ENCODE results near the gene RGPD4.
"Not testable (repeated sequence)": the region's sequence is repeated elsewhere in the genome, so short reads cannot be mapped to it uniquely, and the experiment has no call there.

RGPD4 gene

GRCh38 chr2:107826749-107827148, at the start of gene RGPD4:
Gene RGPD4, plus strand, starts transcription at chr2:107826892. Its CDS starts 122 bp downstream, at chr2:107827014.
- DNase-seq (ENCODE audit: low read depth), result not testable (repeated sequence)

DNA sequence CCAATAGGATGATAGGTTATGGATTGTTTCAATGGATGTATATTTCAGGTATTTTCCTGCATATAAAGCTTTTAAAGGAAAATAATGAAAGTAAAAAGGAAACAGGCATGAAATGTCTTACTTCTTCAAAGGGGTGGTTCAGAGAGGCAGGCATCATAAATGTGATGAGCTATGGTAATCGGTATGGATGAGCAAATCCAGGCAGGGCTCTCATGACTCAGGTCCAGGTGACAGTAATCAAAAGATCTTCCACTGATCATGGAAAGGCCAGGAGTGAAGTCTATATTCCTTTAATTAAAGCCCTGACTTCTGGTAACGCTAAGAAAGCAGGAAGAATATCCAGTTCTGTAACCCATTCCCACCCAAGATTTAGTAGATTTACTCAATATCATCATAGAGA, 48.7 kb upstream of the RGPD4 start:
- DNase-seq (ENCODE audit: low read depth), result no peak

DNA sequence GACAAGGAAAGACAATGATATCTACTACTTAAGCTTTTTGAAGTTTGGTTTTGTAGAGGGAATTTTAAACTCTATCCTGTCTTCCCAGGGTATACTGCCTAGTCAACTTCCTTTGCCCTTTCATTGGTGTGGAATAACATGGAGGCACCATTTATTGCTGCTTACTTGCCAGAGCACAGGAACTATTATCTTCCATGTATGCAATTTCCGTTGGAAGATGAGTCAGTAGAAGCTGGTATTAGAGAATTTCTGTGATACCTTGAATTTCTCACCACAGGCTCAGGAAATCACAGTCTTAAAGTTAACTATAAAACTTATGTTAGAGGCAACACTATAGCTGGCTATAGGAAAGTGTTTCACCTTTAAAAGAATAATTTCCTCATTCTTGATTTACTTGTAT, 40.9 kb upstream of the RGPD4 start:
- no peak for DNase-seq (ENCODE audit: low read depth)

- DNase-seq (ENCODE audit: low read depth), result no peak
Observed at GRCh38 chr2:107790837-107791236, 35.9 kb upstream of the RGPD4 start.

DNA sequence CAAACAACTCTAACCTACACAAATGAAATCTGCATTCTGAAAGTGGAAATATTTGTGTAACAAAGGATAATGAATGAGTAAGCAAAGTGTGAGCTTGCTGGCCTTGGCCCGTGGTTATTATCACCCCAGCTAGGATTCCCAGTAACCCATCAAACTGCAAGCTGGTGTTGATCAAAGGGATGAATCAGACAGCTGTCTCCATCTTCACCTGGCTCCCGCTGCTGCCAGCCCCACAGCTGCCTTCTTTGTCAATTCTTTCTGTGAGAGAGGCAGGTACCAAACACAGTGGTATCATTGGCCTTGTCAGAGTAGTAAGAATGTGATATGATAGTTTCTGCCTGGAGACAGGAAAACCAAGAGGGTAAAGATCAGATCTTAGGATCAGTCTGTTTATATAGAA, 25.2 kb upstream of the RGPD4 start:
- no peak for DNase-seq (ENCODE audit: low read depth)

DNA sequence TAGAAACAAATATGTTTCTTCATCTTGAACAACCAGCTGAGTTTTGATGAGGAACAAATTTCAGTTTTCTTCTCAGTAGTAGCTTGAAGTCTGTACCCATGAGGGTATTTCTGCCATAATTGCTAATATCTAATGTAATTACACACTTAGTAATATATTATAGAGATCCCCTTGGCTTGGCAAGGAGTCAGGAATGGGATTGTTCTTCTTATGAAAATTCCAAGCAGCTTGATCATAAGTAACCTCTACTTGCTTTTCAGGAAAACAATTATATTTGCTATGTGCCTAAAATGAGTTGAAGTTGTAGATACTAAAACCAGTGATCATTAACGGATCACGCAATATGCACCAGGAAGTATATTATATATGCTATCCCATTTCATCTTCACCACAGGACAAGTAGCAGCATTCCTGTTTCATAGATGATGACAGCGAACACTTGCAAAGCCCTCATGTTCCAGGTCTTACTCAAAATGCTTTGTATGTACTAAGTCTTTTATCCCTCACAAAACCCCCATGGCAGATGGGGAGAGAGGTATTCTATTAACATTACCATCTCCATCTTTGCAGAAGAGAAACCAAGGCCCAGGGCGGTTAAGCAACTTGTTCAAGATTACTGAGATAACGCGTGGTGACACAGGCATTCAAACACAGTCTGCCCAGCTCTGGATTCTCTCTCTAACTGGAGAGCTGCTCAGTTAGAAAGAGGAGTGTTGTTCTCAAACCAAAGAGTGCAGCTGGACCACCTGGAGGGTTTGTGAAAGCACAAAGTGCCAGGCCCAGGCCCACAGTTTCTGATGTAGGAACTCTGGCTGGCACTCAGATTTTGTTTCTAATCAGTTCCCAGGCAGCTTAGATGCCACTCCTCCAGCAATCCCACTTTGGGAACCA, 21.8 kb upstream of the RGPD4 start:
- no peak for DNase-seq (ENCODE audit: low read depth)

DNA sequence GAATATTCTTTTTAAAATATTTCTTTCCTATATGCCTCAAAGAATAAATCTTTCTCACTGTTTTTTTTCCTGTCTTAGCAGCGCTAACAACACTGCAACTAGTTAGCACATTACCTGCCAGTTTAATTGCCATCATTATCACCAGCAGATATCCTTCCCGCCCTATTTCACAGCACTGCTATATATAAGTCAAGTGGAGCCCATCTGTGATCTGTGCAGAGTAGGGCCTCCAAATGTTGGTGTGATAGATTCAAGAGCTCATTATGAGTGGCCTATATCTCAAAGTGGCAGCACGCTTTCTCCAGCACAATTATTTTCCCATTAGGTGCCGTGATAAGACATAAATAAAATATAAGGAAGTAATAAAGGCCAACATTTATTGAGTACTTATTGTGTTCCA, 19.8 kb upstream of the RGPD4 start:
- no peak for DNase-seq (ENCODE audit: low read depth)

DNA sequence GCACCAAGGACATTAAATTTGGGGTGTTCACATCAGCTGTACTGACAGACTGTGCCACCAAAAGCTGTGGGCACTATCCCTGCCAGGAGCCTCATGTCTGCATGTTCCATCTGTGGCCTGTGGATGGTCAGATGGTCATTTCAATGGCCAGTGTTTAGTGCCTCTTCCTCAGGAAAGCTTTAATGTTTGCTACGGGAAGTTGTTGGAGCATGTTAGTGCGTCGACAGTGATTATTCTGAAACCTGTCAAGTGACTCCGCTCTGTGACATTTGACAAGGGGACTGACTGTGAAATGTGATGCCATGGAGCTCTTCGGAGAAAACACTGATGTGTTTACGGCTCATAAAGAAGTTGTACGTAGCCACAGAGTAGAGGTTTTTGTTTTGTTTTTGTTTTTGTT, 18.7 kb upstream of the RGPD4 start:
- no peak for DNase-seq (ENCODE audit: low read depth)

- no peak for DNase-seq (ENCODE audit: low read depth)
Observed at GRCh38 chr2:107808959-107809358, 17.7 kb upstream of the RGPD4 start.

DNA sequence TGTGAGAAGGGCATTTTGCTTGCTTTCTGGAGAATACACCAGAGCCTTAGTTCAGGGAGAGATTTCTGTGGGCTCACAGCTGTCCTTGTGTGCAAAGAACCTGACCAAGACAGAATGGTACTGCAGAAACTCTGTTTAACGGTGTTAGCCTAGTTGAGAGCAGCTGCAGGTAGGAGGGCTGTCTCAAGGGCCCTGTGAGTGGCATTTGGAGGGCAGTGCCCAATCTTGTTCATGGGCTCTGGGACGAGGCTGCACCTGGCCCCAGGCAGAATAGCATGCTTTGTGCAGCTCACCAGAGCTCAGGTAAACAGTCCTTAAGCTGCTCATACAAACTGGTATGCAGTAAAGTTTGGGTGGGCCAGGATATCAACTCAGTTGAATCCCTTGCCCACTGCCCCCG, 16.9 kb upstream of the RGPD4 start:
- no peak for DNase-seq (ENCODE audit: low read depth)

- DNase-seq (ENCODE audit: low read depth), result no peak
Observed at GRCh38 chr2:107810734-107811133, 16.0 kb upstream of the RGPD4 start.

- no peak for DNase-seq (ENCODE audit: low read depth)
Observed at GRCh38 chr2:107811411-107811810, 15.3 kb upstream of the RGPD4 start.

GRCh38 chr2:107812006-107812405, 14.7 kb upstream of the RGPD4 start:
- DNase-seq (ENCODE audit: low read depth), result no peak

DNA sequence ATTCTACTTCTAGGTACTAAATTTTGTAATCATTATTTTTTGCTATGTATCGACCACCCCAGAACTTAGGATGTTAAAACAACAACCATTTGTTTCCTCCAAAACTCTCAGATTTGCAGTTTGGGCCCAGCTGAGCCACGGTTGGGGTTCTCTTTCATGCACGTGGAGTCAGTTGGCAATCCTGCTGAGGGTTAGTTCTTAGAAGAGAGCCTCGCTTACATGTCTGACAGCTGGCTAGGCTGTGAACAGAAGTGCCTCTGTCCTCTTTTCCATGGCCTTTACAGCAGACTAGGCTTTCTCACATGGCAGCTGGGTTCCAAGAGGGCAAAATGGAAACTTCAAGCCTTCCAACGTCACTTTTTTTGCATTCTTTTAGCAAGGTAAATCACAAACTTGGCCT, 9.3 kb upstream of the RGPD4 start:
- DNase-seq (ENCODE audit: low read depth), result no peak

DNA sequence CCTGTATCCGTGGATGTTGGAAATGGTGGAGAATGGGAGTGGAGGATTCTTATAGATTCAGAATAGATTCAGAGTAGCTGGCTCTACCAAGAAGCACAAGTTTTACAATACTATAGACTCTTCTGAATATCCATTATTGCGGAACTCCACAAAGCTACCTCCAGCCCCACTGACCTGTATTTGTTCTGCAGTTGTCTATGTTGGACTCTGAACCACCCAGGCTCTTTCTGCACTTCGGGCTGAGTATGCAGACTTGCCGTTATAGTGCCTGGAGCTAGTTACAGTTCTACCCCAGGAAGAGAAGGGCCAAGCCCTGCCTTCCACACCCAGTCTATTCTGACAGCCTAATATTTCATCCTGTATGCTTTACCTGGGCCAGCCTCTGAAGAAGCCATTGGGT, 4.4 kb upstream of the RGPD4 start:
- DNase-seq (ENCODE audit: low read depth), result no peak

DNA sequence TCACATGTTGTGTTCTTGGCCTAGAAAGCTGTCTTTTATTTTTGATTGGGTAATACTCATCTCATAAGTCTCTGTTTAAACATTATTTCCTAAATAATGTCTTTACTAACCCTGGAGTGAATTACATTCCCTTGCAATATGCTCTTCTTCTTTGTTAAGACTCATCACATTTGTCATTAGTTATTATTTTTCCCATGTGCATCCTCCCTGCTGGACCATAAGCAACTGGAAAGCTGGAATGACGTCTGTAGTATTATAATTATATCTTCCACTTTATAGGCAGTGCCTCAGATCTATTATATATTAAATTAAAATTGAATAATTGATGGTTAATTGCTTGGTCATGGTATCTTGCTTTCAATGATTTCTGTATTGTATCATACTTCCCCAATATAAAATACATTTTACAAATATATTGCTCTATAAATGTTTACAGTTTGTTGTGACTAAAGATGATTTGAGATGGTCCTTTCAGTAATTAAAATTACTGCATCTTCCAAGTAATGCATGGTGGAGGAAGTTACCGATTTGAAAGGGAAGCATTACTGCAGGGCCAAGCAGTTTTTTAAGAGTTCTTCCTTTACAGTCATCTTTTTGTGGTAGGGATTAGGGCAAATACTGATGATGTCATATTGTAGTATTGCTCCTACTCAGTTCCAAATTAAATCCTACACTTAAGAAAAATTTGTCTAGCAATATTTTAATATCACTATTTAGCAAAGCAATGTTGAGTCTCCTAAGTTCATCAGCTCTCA, 2.1 kb upstream of the RGPD4 start:
- no peak for DNase-seq (ENCODE audit: low read depth)

DNA sequence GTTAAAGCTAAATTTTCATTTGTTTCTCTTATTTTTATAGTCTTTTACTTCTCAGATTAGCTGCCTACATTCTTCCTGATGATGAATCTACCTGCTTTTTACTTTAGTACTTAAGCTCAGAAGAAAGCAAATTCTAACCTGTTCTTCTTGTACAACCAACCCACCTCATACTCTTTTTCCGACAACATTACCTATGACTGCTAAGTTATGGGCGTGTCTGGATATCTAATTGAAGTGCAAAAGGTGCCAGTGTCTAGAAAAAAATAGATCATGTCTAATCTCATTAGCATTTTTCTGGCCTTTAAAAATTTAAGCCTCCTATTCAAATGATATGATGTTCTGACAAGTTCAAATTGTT, 1.5 kb upstream of the RGPD4 start:
- no peak for DNase-seq (ENCODE audit: low read depth)

DNA sequence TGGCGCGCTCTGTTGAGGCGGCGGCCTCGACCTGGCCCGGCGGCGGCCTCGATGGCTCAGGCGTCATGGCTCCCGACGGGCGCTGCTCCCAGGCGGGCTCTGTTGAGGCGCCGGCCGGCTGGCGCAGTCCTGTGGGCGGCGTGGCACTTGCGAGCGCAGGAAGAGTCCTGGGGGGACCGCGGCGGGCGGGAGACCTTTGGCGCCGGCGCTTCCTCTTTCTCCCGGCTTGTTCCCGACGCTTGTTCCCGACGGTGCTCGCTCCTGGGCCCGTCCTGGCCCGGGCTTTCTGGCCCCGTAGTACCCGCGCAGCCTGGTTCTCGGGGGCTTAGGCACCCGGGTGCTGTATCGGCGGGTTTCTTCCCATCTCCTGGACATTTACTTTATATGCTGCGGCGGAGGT, 2.8 kb downstream of the RGPD4 start:
- not testable (repeated sequence) for DNase-seq (ENCODE audit: low read depth)

DNA sequence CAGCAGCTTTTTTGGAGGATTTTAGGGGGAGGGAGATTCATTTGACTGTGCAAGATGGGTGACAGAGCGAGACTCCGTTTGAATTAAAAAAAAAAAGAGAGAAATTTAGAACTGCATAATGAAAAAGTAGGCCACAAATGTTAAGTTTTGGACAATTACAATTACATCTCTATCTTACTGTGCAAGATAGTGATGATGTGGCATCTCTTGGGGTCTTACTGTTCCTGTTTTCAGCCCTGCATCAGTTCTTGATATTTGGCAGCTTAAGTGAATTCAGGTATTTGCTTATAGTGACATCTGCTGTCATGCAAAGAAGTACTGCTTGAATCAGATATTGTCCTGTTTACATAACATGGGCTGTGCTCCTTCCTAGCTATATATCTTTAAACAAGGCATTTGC, 6.5 kb downstream of the RGPD4 start:
- not testable (repeated sequence) for DNase-seq (ENCODE audit: low read depth)

GRCh38 chr2:107833618-107834017, 6.9 kb downstream of the RGPD4 start:
- DNase-seq (ENCODE audit: low read depth), result not testable (repeated sequence)

GRCh38 chr2:107916121-107916520, 89.4 kb downstream of the RGPD4 start:
- not testable (repeated sequence) for DNase-seq (ENCODE audit: low read depth)

- not testable (repeated sequence) for DNase-seq (ENCODE audit: low read depth)
Observed at GRCh38 chr2:107916696-107917370, 90.1 kb downstream of the RGPD4 start.

DNA sequence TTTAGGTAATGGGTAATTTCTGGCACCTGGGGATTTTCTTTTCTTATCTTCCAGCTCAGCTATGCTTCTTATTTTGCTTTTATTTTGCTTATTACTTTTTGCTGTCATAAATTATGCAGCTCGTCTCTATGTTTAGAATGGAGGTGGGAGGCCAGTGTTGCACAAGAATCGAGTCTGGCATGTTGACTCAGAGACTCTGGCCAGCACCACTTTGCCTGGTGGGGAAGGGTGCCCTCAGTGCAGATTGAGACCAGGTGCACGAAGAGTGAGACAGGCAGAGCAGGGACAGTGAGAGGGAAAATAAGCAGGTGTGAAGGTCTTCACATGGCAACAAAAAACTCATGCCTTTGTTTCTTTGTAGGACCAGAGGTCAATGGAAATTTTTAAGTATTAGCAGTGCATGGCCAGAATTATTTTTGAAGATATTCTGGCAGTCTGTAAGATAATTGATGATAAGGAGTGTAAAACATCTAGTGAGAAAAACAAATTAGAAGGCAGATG, 100.4 kb downstream of the RGPD4 start:
- no peak for DNase-seq (ENCODE audit: low read depth)
